NCI-H524 treated with DMSO at 0.1 percent for 48 hours (cell line): ENCODE data around the gene RINL.
A peak's percentile ranks its signal among the peaks of the same experiment; 100 is the strongest.

Source experiments
- DNase-seq: peaks from one replicate; lab custom pipeline; 2025; lab: John Stamatoyannopoulos, UW

Gene RINL, protein sequence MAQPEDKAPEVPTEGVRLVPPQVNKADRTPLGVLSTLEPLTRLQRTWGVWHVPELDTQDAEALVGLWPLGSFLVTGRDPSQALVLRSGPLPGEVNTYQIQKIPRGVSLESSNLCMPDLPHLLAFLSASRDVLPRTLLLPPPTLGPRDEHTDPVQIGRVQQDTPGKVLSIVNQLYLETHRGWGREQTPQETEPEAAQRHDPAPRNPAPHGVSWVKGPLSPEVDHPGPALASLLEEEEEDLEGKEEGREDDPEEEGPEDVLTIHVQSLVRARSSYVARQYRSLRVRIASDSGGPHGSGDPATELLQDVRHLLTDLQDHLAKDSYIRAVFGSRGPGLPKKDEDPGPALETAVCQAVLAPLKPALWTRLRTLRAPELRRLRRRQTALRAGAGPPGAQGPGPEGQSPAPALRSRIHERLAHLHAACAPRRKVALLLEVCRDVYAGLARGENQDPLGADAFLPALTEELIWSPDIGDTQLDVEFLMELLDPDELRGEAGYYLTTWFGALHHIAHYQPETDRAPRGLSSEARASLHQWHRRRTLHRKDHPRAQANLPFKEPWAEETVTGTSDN

GRCh38 chr19:38877781-38878574 is at the start of gene RINL:
TSS of gene RINL (minus strand) at chr19:38878275. CDS start at chr19:38876742, 1,533 bp downstream.
- peak; percentile 85 for DNase-seq

DNA sequence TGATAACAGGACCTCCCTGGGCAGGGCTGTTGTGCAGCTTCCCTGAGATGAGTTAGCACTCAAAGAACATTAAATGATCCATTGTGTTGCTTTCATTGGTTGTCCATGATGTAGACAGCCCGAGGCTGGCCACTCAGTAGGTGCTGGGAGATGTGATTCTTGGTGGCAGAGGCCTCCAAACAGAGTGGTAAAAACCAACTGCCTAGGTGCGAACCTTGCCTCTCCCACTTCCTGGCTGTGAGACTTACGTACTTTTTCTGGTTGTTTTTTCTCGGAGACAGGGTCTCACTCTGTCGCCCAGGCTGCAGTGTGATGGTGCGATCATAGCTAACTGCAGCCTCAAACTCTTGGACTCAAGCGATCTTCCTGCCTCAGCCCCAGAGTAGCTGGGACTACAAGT is 46.3 kb upstream of the RINL start:
- DNase-seq = no peak

DNA sequence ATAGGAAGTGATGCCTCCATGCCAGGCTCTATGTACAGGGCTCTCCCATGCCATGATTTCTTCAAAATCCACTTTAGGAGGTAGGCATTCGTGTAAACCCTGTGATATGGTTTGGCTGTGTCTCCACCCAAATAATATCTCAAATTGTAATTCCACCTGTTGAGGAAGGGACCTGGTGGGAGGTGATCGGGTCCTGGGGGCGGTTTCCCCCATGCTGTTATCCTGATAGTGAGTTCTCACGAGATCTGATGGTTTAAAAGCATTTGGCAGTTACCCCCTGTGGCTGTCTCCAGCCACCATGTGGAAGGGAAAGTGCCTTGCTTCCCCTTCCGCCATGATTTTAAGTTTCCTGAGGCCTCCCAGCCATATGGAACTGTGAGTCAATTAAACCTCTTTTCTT is 44.4 kb upstream of the RINL start:
- no peak for DNase-seq

GRCh38 chr19:38921420-38922274 is 43.6 kb upstream of the RINL start:
- DNase-seq = no peak

DNA sequence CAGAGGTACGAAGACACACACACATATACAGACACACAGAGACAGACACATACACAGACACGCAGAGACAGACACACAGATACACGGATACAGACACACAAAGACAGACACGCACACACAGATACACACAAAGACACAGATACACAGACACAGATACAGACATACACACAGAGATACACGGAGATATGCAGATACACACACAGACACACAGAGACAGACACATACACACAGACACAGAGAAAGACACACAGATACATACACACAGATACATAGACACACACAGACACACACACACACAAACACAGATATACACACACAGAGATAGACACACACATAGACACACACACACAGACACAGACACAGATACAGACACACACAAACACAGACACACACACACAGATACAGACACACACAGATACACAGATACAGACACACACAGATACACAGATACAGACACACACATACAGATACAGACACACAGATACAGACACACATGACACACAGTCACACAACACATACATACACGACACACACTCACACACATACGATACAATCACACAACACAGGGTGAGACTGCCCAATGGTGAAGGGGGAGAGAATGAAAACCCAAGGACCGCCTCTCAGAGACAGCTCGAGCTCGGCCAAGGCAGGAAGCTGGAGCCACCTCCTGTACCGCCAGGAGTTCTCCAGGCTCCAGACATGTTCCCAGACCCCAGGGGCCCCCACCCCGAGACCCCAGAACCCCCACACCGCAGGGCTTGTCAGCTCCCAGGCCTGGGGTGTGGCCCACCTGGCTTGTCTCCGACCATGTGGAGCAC is 42.7 kb upstream of the RINL start:
- no peak for DNase-seq

DNA sequence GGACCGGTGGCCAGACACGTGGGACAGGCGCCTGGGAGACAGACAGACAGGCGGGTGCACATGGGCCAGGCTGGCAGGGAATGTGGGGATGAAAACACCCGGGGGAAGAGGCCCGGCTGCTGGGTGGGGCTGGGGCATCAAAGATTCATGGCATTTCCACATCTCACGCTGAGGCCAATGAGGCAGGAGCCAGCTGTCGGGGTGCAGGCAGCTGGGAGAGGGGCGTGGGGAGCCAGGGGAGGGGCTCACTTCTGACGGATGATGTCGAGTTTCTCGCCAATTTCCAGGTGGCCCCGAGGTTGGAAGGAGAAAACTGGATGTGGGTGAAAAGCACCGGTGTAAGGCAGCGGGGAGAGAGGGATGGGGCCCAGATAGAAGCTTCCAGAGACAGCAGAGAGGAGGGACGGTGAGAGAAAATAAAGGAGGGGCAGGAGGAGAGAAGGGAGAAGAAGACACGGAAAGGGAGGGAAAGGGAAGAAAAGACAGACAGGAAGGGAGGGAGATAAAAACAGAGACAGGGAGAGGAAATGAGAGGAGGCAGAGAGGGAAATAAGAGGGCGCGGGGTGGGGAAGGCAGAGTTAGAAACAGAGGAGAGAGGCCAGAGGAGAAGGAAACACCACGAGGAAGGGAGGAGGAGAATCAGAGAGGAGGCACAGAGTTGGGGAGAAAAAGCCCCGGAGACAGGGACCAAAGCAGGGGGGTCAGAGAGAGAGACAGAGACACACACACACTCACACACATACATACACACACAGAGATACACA is 41.9 kb upstream of the RINL start:
- DNase-seq = no peak

- no peak for DNase-seq
Observed at GRCh38 chr19:38918526-38918925, 40.5 kb upstream of the RINL start.

GRCh38 chr19:38917921-38918491 is 39.9 kb upstream of the RINL start:
- no peak for DNase-seq

GRCh38 chr19:38917516-38917915 is 39.4 kb upstream of the RINL start:
- DNase-seq = no peak

DNA sequence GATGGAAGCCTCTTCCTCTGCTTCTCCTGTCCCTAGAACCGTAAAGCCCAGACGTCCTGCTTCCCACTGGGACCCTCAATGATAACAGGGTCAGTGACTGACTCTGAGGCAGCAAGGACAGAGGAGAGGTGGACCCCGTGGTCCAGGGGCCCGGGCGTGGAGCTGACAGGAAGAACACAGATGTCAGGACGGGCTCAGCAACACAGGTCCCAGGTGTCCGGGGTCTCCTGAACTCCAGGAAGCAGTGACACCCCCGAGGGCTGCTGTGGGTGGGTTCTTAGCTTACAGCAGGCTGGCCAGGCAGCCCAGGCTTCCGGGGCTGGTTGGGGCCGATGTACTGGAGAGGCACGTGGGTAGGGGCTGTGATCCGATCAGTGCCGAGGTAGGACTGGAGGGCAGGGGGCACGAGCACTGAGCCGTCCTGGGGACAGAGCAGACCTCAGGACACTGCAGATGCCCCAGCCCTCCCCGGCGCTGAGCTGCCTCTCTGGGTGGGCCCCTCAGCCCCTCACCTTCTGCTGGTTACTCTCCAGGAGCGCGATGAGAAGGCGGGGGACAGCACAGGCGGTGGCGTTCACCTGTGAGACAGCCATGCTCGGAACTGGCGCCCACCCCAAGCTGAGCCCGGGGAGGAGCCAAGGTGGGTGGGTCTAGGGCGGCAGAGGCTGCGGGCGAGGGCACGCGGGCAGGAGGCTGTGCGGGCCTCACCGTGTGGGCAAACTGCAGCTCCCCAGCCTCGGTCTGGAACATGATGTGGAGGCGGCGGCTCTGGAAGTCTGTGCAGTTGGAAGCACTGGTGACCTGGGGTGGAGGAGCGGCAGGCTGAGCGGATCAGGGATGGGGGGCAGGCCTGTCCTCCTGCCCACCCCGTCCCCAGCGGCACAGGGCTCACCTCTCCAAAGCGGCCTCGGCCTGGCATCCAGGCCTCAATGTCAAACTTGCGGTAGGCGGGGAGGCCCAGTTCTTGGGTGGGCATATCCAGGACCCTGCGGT is 37.5 kb upstream of the RINL start:
- no peak for DNase-seq

DNA sequence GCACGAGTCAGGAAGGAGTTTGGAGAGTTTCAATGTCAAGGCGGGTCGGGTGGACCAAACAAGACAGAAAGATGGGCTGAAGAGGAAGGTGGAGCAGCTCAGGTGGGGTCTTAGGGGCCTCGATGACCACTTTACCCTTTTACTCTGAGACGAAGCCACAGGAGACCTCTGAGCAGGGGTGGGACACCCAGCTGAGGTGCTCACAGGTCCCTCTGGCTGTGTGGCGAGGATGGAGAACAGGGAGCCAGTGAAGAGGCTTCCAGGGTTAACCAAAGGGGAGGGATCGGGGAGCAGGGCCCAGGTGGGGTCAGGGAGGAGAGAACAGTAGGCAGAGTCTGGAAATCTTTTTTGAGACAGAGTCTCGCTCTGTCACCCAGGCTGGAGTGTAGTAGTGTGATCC is 35.9 kb upstream of the RINL start:
- no peak for DNase-seq

DNA sequence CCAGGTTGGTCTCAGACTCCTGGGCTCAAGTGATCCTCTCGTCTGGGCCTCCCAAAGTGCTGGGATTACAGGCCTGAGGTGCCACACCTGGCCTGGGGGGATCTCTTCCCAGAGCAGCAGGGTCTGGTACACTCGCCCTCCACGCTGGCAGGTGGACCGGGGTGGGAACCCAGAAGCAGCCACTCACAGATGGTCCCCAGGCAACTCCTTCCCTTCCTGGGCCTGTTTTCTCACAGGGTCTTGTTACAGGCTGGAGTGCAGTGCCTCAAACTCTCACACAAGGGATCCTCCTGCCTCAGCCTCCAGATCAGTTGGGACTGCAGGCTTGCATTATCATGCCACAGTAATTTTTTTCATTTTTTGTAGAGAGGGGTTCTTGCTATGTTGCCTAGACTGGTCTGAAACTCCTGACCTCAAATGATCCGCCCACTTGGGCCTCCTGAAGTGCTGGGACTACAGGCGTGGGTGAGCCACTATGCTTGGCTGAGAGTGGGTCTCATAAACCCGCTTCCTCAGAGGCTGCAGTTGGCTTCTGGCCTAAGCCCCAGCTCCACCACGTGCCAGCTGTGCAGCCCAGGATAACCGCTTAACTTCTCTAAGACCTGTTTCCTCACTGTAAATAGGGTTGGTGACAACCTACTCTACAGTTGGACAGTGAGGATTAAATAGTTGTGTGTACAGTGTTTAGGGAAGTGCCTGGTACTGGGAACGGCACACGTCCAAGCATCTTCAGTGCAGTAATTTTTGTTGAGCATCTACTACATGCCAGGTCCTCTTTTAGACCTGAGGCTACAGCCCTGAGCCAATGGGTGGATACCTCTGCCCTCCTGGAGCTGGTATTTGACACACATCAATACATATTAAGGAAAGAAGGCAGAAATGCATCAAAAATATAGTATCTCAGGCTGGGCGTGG is 34.8 kb upstream of the RINL start:
- DNase-seq = no peak

GRCh38 chr19:38911388-38912001 is 33.4 kb upstream of the RINL start:
- DNase-seq = no peak

- DNase-seq = no peak
Observed at GRCh38 chr19:38910488-38910887, 32.4 kb upstream of the RINL start.

GRCh38 chr19:38908911-38909310 is 30.8 kb upstream of the RINL start:
- no peak for DNase-seq

DNA sequence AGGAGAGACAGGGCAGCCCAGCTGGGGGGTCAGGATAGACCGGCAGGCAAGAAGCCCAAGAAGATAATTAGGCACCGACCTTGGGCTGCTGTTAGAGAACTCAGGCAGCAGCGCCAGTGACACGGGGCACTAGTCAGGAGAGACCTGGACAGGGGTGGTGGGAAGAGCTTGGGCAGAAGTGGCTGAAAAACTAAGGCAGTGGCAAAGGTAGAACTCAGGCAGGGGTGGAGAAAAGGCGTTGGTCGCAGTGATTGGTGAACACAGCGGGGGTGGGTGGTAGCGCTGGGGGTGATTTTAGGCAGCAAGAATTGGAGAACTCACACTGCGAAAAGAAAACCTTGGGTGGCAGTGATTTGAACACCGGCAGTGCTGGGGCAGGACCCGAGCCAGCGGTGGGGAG is 29.6 kb upstream of the RINL start:
- DNase-seq = no peak

GRCh38 chr19:38907227-38907626 is 29.2 kb upstream of the RINL start:
- no peak for DNase-seq
